Urothelium cell line (cell line): ENCODE data around the gene ZEB2.

Source experiments
- DNase-seq: peaks from one replicate; pipeline ENCODE4 v3.0.0; 2011; ENCODE audit warnings: low spot score, mixed read lengths
- FAIRE-seq: peaks from 2 replicates; lab custom pipeline; 2011; peaks lifted over from hg19 to GRCh38; lab: Jason Lieb, UNC

Gene ZEB2

DNA sequence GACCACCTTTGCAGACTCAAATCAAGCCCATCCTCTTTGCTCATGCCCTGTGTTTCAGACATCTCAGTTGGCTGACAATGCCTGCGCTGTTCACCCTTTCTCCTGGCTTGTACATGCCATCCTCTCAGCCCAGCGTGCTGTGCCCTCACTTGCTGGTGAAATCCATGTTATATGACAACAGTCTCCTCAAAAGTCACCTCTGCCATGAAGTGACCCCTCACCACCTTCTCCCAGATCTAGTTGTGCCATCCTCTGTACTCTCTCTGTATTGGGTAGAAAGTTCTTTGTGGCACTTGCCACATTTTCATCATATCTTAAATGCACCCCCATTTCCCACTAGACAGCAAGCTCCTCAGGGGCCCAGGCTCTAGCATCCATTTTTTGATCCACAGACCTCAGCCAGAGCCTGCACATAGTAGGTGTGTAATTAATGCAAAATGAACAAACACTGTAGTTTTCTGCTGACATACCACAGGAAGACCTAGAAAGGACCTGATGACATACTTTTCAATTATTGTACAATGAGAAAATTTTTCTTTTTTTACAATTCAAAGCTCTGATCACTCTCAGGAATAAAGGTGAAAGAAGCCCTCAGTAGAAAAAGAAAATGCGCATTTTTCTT, 22.8 kb downstream of the ZEB2 start:
- no peak for FAIRE-seq

GRCh38 chr2:144496092-144496976, 23.6 kb downstream of the ZEB2 start:
- FAIRE-seq (no peak), DNase-seq (no peak)

More for the DNA sequence above, 22.8 kb downstream of the ZEB2 start:
- no peak for DNase-seq

- FAIRE-seq (no peak), DNase-seq (no peak)
Observed at GRCh38 chr2:144495227-144496091, 24.5 kb downstream of the ZEB2 start.

GRCh38 chr2:144493027-144493809, 26.7 kb downstream of the ZEB2 start:
- FAIRE-seq: no peak
- no peak for DNase-seq

DNA sequence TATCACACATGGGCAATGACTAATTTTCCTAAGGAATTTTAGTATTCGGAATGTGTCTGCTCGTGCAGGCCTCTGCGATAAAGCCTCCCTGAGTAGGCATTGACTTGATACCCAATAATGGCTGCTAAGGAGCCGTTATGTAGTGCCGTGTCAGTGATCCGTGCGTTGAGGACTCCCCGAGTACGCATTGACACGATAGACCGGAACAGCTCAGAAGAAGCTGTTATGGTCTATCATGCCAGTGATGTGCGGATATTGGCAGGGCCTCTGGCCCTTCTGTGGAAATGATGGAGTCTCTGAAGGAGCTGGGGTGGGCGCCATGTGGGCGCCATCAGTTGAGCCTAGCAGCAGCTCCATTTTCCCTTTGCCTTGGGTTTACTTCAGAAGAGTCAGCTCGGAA, 29.1 kb downstream of the ZEB2 start:
- FAIRE-seq: no peak
- no peak for DNase-seq

DNA sequence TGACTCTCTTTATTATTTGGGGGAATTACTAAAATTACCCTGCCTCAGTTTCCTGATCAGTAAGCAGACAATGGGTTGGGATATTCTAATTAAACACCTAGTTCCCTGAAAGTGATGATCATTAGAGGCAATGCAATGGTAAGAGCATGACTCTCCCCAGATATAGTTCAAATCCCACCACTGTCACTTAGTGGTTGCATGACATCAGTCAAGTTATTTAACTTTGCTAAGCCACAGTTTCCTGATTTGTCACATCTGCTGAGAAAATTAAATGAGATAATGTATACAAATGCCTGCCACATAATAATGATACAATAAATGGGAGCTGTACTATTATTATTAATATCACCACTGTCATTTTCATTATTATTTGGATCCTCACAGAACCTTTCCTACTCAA, 29.9 kb downstream of the ZEB2 start:
- FAIRE-seq: no peak
- no peak for DNase-seq

DNA sequence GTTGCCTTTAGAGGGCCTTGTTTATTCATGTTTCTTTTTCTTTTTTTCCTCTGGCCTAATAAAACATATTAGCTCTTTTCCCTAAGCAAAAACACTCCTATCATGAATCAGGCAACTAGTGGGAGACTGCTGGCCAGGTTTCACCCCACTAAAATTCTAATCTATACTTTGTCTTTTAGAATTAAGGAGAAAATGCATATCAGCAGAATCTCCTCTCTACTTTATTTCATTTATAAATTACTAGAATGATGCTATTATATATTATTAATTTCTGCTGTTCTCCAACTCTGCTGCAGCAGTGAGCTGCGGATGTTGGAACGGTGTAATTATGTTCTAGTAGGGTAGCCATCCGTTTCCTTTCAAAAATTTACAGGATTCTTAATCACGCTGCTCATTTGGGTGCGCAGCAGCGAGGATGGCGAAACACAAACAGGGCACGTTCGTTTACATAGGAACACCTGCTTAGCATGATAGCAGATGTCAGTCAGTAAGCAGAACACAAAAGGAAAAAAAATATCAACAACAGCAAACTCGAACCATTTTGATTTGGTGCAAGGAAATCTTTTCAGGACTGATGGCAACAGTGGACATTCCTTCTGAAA, 30.5 kb downstream of the ZEB2 start:
- DNase-seq (no peak), FAIRE-seq (no peak)

DNA sequence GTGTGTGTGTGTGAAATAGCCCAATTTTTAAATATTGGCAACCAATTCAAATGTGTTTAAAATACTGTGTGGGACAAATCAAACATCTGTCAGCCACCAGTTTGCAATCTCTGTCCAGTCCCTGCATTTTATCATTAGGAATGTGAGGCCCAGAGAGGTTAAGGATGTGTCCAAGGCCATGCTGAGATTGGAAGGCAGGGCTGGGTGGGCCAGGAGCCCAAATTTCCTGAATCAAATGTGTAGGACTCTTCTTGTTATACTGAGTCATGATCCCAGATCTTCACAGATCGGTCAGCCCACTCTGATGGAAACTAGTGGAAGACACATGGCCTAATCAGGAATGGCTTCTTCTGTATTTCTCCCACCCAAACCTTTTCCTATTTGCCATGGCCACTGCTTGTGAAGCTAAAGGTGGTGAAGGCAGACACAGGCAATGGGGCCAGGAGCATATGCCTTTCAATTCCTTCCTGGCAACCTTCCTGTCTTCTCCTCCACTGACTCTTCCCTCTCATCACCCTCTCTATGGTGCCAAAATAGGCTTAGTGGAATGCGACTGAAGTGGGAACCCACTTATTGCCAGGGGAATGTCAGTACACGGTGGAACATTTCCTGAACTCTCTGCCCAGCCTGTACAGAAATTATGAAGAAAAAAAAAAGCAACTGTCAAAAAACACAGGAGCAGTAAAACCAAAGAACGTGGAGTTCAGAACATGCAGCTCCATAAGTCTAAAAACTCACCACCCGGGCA, 35.5 kb downstream of the ZEB2 start:
- no peak for DNase-seq
- FAIRE-seq: no peak

DNA sequence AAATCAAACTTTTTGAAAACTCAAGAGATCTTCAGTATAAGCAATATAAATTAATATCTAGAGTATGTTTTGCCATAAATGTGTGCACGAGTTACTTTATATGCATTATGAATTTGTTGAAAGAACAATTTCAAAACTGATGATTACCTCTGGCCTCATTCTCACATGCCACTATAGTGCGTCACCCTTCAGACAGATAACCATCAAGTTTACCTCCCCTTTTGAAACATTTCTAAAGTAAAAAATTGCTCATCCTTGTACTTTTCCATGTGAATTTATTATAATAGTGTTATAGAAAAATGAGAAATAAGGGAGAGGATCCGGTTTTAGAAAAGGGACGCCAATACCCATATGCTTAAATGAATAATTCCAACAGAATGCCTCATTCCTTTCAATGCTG, 38.3 kb downstream of the ZEB2 start:
- DNase-seq: no peak
- FAIRE-seq: no peak

GRCh38 chr2:144481109-144481508, 38.8 kb downstream of the ZEB2 start:
- FAIRE-seq (no peak), DNase-seq (no peak)

- no peak for FAIRE-seq
- no peak for DNase-seq
Observed at GRCh38 chr2:144480285-144480684, 39.6 kb downstream of the ZEB2 start.

- no peak for FAIRE-seq
- DNase-seq: no peak
Observed at GRCh38 chr2:144479659-144480058, 40.3 kb downstream of the ZEB2 start.

DNA sequence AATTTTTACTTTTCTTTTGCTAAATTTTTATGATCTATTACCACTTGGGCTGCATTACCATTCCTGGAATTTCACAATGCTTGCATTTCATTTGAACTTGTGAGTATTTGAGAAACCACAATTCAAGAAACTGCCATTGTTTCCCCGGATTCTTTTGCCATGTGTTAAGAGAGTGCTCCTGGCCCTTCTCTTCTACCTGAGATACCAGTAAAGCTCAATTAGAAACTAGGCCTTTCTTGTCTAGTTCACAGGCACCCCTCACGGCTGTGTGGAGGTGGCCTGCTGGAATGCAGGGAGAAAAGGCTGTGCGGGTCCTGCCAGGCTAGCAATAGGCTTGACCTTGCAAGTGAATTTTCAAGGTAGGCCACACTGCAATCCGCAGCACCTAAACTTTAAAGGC, 40.8 kb downstream of the ZEB2 start:
- DNase-seq: peak; percentile 53
- FAIRE-seq: no peak

GRCh38 chr2:144477957-144478311, 42.0 kb downstream of the ZEB2 start:
- DNase-seq: no peak
- FAIRE-seq: no peak

- no peak for DNase-seq
- no peak for FAIRE-seq
Observed at GRCh38 chr2:144477281-144477956, 42.5 kb downstream of the ZEB2 start.

DNA sequence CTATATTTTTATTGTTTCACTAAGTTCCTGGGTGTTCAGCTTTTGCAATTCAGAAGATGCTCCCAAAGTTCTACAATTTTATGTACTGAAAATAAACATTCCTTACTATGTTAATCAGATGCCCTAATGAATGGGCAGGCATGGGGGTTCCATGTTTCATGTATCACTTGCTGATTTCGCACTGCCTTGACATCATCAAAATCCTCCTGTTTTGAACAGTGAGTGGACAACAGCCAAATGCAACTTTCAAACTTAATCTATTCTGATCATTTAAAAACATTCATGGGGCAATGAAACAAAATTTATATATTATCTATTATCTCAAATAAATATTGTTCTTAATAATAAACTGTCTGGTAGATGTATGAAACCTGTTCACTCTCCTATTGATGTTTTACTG, 43.2 kb downstream of the ZEB2 start:
- FAIRE-seq (no peak), DNase-seq (no peak)

- FAIRE-seq: no peak
- DNase-seq: no peak
Observed at GRCh38 chr2:144475569-144476275, 44.2 kb downstream of the ZEB2 start.

GRCh38 chr2:144475044-144475443, 44.9 kb downstream of the ZEB2 start:
- DNase-seq: no peak
- no peak for FAIRE-seq
